CD8-positive, alpha-beta memory T cell (primary cell): ENCODE data around the gene CALHM4. TPM values are rescaled to one million over a fixed set of nuclear protein-coding genes. Genes with fewer than 3 reads are reported as not detected.

Experiments
- CTCF ChIA-PET: fragments of 350-600 bp; sonication (Branson Sonifier 250); formaldehyde crosslinking; loops from one replicate; lab custom pipeline; 2021; ENCODE audit warnings: antibody characterized with exemption; lab: Charles Lee
- POLR2A ChIA-PET: fragments of 350-600 bp; sonication (Branson Sonifier 250); formaldehyde crosslinking; loops from one replicate; lab custom pipeline; 2021; ENCODE audit warnings: antibody characterized with exemption; lab: Charles Lee
- DNase-seq, 5 donors: peaks; one replicate each; pipeline versions ENCODE4 v3.0.0 to v3.0.0-alpha.2; 2020 to 2022; ENCODE audit warnings: mixed read lengths in 1 of 5
- H3K27ac ChIP-seq: one replicate; pipeline ENCODE4 v1.7.0; 2013; ENCODE audit warnings: low read depth, mild to moderate bottlenecking, low read length, moderate library complexity
- H3K27me3 ChIP-seq: 2 replicates; pipeline ENCODE4 v1.7.0; 2013; ENCODE audit warnings: low read length, mild to moderate bottlenecking; ENCODE audit not compliant: insufficient read depth, poor library complexity, severe bottlenecking
- H3K36me3 ChIP-seq: 2 replicates; pipeline ENCODE4 v1.7.0; 2013; ENCODE audit warnings: mild to moderate bottlenecking, low read length, moderate library complexity; ENCODE audit not compliant: insufficient read depth
- H3K4me1 ChIP-seq: 2 replicates; pipeline ENCODE4 v1.7.0; 2013; ENCODE audit warnings: mild to moderate bottlenecking, low read length, moderate library complexity; ENCODE audit not compliant: insufficient read depth
- H3K4me3 ChIP-seq: 2 replicates; pipeline ENCODE4 v1.7.0; 2013; ENCODE audit warnings: mild to moderate bottlenecking, low read length
- H3K9me3 ChIP-seq: 2 replicates; pipeline ENCODE4 v1.7.0; 2013; ENCODE audit warnings: mild to moderate bottlenecking, low read length
- H3K27ac Mint-ChIP-seq, 8 donors: one replicate each; pipeline ENCODE4 v1.8.0; 2020 to 2021; ENCODE audit warnings: mixed read lengths in 8 of 8, mild to moderate bottlenecking in 6 of 8, inconsistent platforms in 3 of 8, moderate library complexity in 3 of 8
- H3K27me3 Mint-ChIP-seq, 2 donors: one replicate each; pipeline ENCODE4 v1.8.0; 2020 to 2021; ENCODE audit warnings: mixed read lengths in 2 of 2, mild to moderate bottlenecking in 1 of 2, moderate library complexity in 1 of 2
- H3K36me3 Mint-ChIP-seq, 3 donors: one replicate each; pipeline ENCODE4 v1.8.0; 2020 to 2021; ENCODE audit warnings: mixed read lengths in 3 of 3, inconsistent platforms in 1 of 3, mild to moderate bottlenecking in 1 of 3
- H3K4me1 Mint-ChIP-seq, 3 donors: one replicate each; pipeline ENCODE4 v1.8.0; 2020 to 2021; ENCODE audit warnings: mixed read lengths in 3 of 3, inconsistent platforms in 1 of 3, mild to moderate bottlenecking in 1 of 3
- H3K4me3 Mint-ChIP-seq, 7 donors: one replicate each; pipeline ENCODE4 v1.8.0; 2020 to 2021; ENCODE audit warnings: mixed read lengths in 7 of 7, mild to moderate bottlenecking in 6 of 7, moderate library complexity in 4 of 7, inconsistent platforms in 2 of 7
- H3K9me3 Mint-ChIP-seq, 5 donors: one replicate each; pipeline ENCODE4 v1.8.0; 2020 to 2022; ENCODE audit warnings: mixed read lengths in 5 of 5, mild to moderate bottlenecking in 3 of 5, moderate library complexity in 2 of 5, inconsistent platforms in 1 of 5
- polyA plus RNA-seq: library from polyadenylated mRNA; unstranded; fragments of 300-500 nt; fragmentation: Illumina TruSeq; gene quantifications from one replicate; pipeline ENCODE4 v1.2.3, GENCODE V29; 2021
- total RNA-seq, 2 experiments: library from RNA; stranded (reverse); gene quantifications; one replicate each; pipeline ENCODE4 v1.2.3, GENCODE V29; 2021

Gene CALHM4
- total and polyA plus RNA-seq, 3 experiments from 2014 or later = not detected

GRCh38 chr6:116570856-116571682 is 17.5 kb downstream of the CALHM4 start, which contains the start of gene RWDD1:
Gene RWDD1, plus strand, starts transcription at chr6:116571504. Its CDS starts 79 bp downstream, at chr6:116571583.
- Mint-ChIP-seq H3K27me3 (peaks cover 0 to 1% of the 10 kb centered on the region in 2 donors), H3K4me1 (peaks cover 49 to 65% (median 53%) of the 10 kb centered on the region in 3 donors), H3K9me3 (no peaks in the 10 kb centered on the region), H3K36me3 (peaks cover 0 to 34% (median 2%) of the 10 kb centered on the region in 3 donors), H3K4me3 (peak within 1 kb of the TSS; percentile 97 to 99 (median 99)), H3K27ac (peak within 1 kb of the TSS; percentile 97 to 100 (median 100))
- Histone ChIP-seq H3K27ac (peak within 1 kb of the TSS; percentile 96), H3K4me1 (peaks cover 30% of the 10 kb centered on the region), H3K36me3 (peaks cover 4% of the 10 kb centered on the region), H3K9me3 (no peaks in the 10 kb centered on the region), H3K4me3 (peak within 1 kb of the TSS; percentile 99), H3K27me3 (no peaks in the 10 kb centered on the region)
- POLR2A ChIA-PET = interaction anchor here (0.6 to 2.9 kb wide), 11 partner anchors 11 to 470 kb away, joined by 3 to 32 read pairs (median 4); partner anchors contain the start of genes KPNA5, NT5DC1, RSPH4A and TSPYL1
- peak; percentile 97 to 99 (median 99) for DNase-seq
- CTCF ChIA-PET = interaction anchor here (0.9 to 5.1 kb wide), 12 partner anchors 8 to 317 kb away, joined by 3 to 23 read pairs (median 4); partner anchors contain the start of genes TSPYL1 and TSPYL4

DNA sequence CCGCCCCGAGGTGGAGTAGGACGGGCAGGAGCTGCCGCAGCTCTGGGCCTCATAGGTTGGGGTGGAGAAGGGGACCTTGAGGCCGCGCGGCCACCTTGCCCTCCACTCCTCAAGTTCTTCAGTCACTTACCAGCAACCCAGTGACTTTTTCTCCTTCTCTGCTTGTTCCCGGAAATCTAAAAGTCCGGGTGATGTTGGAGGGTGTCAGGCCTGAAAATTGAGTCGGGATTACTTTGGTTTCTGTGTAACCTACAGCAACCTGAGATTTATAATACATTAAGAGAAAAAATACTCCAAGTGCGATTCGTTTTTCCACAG is 18.1 kb downstream of the CALHM4 start:
- Histone ChIP-seq H3K9me3 (no peaks in the 10 kb centered on the region), H3K4me3 (peak overlapping the region; percentile 99), H3K27ac (peak overlapping the region; percentile 96), H3K4me1 (peaks cover 30% of the 10 kb centered on the region), H3K36me3 (peaks cover 4% of the 10 kb centered on the region), H3K27me3 (no peaks in the 10 kb centered on the region)
- Mint-ChIP-seq H3K36me3 (peaks cover 0 to 40% (median 5%) of the 10 kb centered on the region in 3 donors), H3K4me1 (peaks cover 54 to 70% (median 59%) of the 10 kb centered on the region in 3 donors), H3K9me3 (no peaks in the 10 kb centered on the region), H3K4me3 (peak overlapping the region; percentile 97 to 99 (median 99)), H3K27ac (peak overlapping the region; percentile 97 to 100 (median 100)), H3K27me3 (peaks cover 0 to 2% of the 10 kb centered on the region in 2 donors)
- DNase-seq = no peak
- ChIA-PET CTCF (interaction anchor here (0.9 to 5.1 kb wide), 12 partner anchors 9 to 318 kb away, joined by 3 to 23 read pairs (median 4); partner anchors contain the start of genes TSPYL1 and TSPYL4), POLR2A (interaction anchor here (0.6 to 2.9 kb wide), 8 partner anchors 10 to 471 kb away, joined by 3 to 32 read pairs (median 4); partner anchors contain the start of genes KPNA5, NT5DC1, TSPYL1 and TSPYL4)

- Mint-ChIP-seq H3K27me3 (peaks cover 0 to 2% of the 10 kb centered on the region in 2 donors), H3K36me3 (peaks cover 0 to 45% (median 5%) of the 10 kb centered on the region in 3 donors), H3K9me3 (no peaks in the 10 kb centered on the region), H3K27ac (peak overlapping the region; percentile 97 to 100 (median 100)), H3K4me1 (peaks cover 56 to 76% (median 60%) of the 10 kb centered on the region in 3 donors), H3K4me3 (peak overlapping the region; percentile 97 to 99 (median 99))
- Histone ChIP-seq H3K9me3 (no peaks in the 10 kb centered on the region), H3K4me3 (peak overlapping the region; percentile 99), H3K4me1 (peaks cover 30% of the 10 kb centered on the region), H3K27me3 (no peaks in the 10 kb centered on the region), H3K27ac (peak overlapping the region; percentile 96), H3K36me3 (peaks cover 4% of the 10 kb centered on the region)
- ChIA-PET POLR2A (interaction anchor here (0.6 to 2.9 kb wide), 7 partner anchors 9 to 471 kb away, joined by 3 to 32 read pairs (median 4); partner anchors contain the start of genes NT5DC1, TSPYL1, TSPYL4 and ZUP1), CTCF (interaction anchor here (1.0 to 5.1 kb wide), 7 partner anchors 9 to 304 kb away, joined by 3 to 23 read pairs (median 5); partner anchors contain the start of gene TSPYL1)
- peak in 1 of 5 donors; percentile 3 for DNase-seq
Observed at GRCh38 chr6:116572162-116572561, 18.6 kb downstream of the CALHM4 start.

- Mint-ChIP-seq H3K27me3 (peaks cover 0 to 2% of the 10 kb centered on the region in 2 donors), H3K9me3 (no peaks in the 10 kb centered on the region), H3K4me1 (peaks cover 68 to 87% (median 74%) of the 10 kb centered on the region in 3 donors), H3K4me3 (peak overlapping the region in 1 of 7 donors; percentile 51), H3K27ac (no peak overlapping the region), H3K36me3 (peaks cover 0 to 67% (median 7%) of the 10 kb centered on the region in 3 donors)
- H3K9me3 ChIP-seq = no peaks in the 10 kb centered on the region
- DNase-seq = no peak
- H3K36me3 ChIP-seq = peaks cover 4% of the 10 kb centered on the region
- no peaks in the 10 kb centered on the region for H3K27me3 ChIP-seq
- ChIA-PET POLR2A (no interaction called here), CTCF (no interaction called here)
- no peak overlapping the region for H3K27ac ChIP-seq
- H3K4me3 ChIP-seq = no peak overlapping the region
- peaks cover 25% of the 10 kb centered on the region for H3K4me1 ChIP-seq
Observed at GRCh38 chr6:116575227-116575626, 21.7 kb downstream of the CALHM4 start.

DNA sequence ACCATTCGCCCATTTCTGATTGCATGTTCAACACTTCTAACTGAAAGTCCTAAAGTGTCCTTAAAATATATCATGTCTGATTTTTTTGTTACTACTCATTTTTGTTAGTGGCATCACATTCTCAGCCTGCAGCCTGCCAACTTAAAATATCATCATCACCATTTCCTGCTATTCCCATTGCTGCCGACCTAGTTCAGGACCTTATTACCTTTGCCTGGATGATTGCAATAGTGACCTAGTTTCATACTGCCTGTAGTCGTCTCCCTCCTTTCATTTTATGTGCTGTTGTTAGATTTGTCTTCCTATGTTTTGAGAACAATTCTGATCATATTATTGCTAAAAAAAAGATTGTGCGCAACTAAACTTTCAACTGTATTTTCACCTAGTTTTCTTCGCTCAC is 23.9 kb downstream of the CALHM4 start:
- ChIA-PET CTCF (no interaction called here), POLR2A (no interaction called here)
- Mint-ChIP-seq H3K27me3 (peaks cover 0 to 1% of the 10 kb centered on the region in 2 donors), H3K4me3 (peak overlapping the region in 1 of 7 donors; percentile 19), H3K4me1 (peaks cover 54 to 72% (median 65%) of the 10 kb centered on the region in 3 donors), H3K9me3 (no peaks in the 10 kb centered on the region), H3K27ac (peak overlapping the region in 1 of 8 donors; percentile 42), H3K36me3 (peaks cover 3 to 65% (median 9%) of the 10 kb centered on the region in 3 donors)
- H3K36me3 ChIP-seq = peaks cover 4% of the 10 kb centered on the region
- H3K27me3 ChIP-seq = no peaks in the 10 kb centered on the region
- no peaks in the 10 kb centered on the region for H3K9me3 ChIP-seq
- H3K4me3 ChIP-seq = no peak overlapping the region
- H3K27ac ChIP-seq = no peak overlapping the region
- peaks cover 12% of the 10 kb centered on the region for H3K4me1 ChIP-seq
- no peak for DNase-seq

- Histone ChIP-seq H3K4me1 (peaks cover 3% of the 10 kb centered on the region), H3K27ac (no peak overlapping the region), H3K27me3 (no peaks in the 10 kb centered on the region), H3K36me3 (peaks cover 4% of the 10 kb centered on the region), H3K4me3 (no peak overlapping the region), H3K9me3 (no peaks in the 10 kb centered on the region)
- Mint-ChIP-seq H3K27me3 (peaks cover 0 to 1% of the 10 kb centered on the region in 2 donors), H3K27ac (no peak overlapping the region), H3K4me3 (no peak overlapping the region), H3K9me3 (no peaks in the 10 kb centered on the region), H3K36me3 (peaks cover 3 to 71% (median 9%) of the 10 kb centered on the region in 3 donors), H3K4me1 (peaks cover 47 to 64% (median 59%) of the 10 kb centered on the region in 3 donors)
- DNase-seq = no peak
- ChIA-PET CTCF (no interaction called here), POLR2A (no interaction called here)
Observed at GRCh38 chr6:116578335-116578734, 24.8 kb downstream of the CALHM4 start.

DNA sequence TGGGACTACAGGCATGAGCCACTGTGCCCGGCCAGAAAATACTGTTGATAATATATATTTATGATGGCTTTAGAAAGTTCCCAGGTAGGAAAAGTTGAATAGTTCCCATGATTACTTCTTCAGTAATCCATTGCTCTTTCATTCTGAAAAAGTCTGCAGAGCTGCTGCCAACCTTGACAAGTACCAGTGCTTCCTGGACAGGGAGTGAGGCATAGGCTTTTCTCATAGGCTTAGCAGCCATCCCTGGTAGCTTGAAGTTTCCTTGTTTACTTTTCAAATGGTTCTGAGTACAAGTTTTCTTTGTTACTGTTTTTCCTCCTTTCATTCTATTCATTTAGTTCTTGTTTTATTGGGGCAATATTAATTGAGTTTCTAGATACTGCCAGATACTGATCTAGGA is 25.6 kb downstream of the CALHM4 start:
- ChIA-PET POLR2A (no interaction called here), CTCF (interaction anchor here (1.1 kb wide), 1 partner anchor 18 kb away, joined by 4 read pairs; no protein-coding TSS in a partner anchor)
- Histone ChIP-seq H3K36me3 (peaks cover 4% of the 10 kb centered on the region), H3K27ac (no peak overlapping the region), H3K9me3 (no peaks in the 10 kb centered on the region), H3K4me1 (no peaks in the 10 kb centered on the region), H3K27me3 (no peaks in the 10 kb centered on the region), H3K4me3 (no peak overlapping the region)
- H3K27me3 Mint-ChIP-seq = peaks cover 0 to 1% of the 10 kb centered on the region in 2 donors
- no peak for DNase-seq
- no peaks in the 10 kb centered on the region for H3K9me3 Mint-ChIP-seq
- H3K4me3 Mint-ChIP-seq = peak overlapping the region in 1 of 7 donors; percentile 18
- peaks cover 3 to 74% (median 13%) of the 10 kb centered on the region in 3 donors for H3K36me3 Mint-ChIP-seq
- H3K4me1 Mint-ChIP-seq = peaks cover 40 to 56% (median 51%) of the 10 kb centered on the region in 3 donors
- peak overlapping the region in 1 of 8 donors; percentile 1 for H3K27ac Mint-ChIP-seq
